ENCODE data around the gene GTF2IRD1. TPM values are rescaled to one million over a fixed set of nuclear protein-coding genes. Genes with fewer than 3 reads are reported as not detected.

The GTF2IRD1 gene
- total and polyA plus RNA-seq, 2 of the 13 experiments (the other 11 are each of a cell fraction or from before 2014, with no cell fraction given): 16.5 to 26.7 TPM

DNA sequence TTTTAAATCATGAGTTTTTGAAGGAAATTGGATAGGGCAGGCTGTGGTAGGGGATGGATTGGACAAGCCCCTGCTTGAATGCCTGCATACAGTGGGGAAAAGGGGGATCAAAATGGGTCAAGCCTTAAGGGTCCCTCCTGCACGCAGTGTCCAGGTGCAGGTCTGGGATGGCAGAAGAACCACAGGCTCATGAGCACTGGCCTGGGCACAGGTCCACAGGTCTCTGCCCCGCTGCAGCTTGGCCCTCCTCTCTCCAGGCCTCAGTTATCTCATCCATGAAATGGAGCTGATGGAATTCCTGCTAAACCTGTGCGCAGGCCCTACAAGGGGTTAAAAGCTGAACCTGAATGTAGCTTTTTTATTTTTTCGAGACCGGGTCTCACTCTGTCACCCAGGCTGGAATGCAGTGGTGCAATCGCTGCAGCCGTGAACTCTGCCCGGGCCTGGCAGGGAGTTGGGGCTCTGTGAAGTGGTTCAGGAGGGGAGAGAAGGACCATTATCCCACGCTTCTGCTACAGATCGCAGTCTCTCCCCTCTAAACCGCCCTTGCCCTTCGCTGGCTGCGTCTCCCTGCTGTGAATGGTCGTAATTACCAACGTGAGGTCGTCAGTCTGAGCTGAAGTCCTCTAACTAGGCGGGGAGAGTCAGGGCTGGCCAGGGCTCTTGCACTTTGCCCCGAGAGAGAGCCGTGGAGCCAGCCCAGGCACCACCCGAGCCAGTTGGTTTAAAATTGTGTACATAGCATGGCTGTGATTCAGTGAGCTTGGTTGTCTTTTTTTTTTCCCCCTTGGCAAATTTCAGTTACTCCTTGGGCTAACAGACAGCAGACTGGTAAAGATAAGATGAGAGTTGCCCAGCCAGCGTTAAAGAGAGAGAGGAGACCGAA, 126.3 kb downstream of the GTF2IRD1 start (continued):
- no peak for TF ChIP-seq TERF1 (CRISPR knock-in tag; IDR thresholded peaks at IDR 0.05)
- peak; percentile 86 for TF ChIP-seq ZFY (CRISPR knock-in tag; IDR thresholded peaks at IDR 0.05)
- TF ChIP-seq, protein P1, sequence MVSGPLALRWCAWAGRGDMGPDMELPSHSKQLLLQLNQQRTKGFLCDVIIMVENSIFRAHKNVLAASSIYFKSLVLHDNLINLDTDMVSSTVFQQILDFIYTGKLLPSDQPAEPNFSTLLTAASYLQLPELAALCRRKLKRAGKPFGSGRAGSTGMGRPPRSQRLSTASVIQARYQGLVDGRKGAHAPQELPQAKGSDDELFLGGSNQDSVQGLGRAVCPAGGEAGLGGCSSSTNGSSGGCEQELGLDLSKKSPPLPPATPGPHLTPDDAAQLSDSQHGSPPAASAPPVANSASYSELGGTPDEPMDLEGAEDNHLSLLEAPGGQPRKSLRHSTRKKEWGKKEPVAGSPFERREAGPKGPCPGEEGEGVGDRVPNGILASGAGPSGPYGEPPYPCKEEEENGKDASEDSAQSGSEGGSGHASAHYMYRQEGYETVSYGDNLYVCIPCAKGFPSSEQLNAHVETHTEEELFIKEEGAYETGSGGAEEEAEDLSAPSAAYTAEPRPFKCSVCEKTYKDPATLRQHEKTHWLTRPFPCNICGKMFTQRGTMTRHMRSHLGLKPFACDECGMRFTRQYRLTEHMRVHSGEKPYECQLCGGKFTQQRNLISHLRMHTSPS (CRISPR knock-in tag; IDR thresholded peaks at IDR 0.05; ENCODE audit: low read depth): peak; percentile 79
- 0 out of 2 replicates have a peak, but pooled peaks have one; percentile 37 for TF ChIP-seq YEATS2 (CRISPR knock-in tag; IDR thresholded peaks at IDR 0.05; ENCODE audit: borderline replicate concordance)
- TF ChIP-seq ZBTB34 (CRISPR knock-in tag; IDR thresholded peaks at IDR 0.05): peak; percentile 94
- TF ChIP-seq MED8 (CRISPR knock-in tag; IDR thresholded peaks at IDR 0.05; ENCODE audit: insufficient replicate concordance): no peak
- TF ChIP-seq RFX1 (IDR thresholded peaks at IDR 0.05): no peak
- TF ChIP-seq, protein P2, sequence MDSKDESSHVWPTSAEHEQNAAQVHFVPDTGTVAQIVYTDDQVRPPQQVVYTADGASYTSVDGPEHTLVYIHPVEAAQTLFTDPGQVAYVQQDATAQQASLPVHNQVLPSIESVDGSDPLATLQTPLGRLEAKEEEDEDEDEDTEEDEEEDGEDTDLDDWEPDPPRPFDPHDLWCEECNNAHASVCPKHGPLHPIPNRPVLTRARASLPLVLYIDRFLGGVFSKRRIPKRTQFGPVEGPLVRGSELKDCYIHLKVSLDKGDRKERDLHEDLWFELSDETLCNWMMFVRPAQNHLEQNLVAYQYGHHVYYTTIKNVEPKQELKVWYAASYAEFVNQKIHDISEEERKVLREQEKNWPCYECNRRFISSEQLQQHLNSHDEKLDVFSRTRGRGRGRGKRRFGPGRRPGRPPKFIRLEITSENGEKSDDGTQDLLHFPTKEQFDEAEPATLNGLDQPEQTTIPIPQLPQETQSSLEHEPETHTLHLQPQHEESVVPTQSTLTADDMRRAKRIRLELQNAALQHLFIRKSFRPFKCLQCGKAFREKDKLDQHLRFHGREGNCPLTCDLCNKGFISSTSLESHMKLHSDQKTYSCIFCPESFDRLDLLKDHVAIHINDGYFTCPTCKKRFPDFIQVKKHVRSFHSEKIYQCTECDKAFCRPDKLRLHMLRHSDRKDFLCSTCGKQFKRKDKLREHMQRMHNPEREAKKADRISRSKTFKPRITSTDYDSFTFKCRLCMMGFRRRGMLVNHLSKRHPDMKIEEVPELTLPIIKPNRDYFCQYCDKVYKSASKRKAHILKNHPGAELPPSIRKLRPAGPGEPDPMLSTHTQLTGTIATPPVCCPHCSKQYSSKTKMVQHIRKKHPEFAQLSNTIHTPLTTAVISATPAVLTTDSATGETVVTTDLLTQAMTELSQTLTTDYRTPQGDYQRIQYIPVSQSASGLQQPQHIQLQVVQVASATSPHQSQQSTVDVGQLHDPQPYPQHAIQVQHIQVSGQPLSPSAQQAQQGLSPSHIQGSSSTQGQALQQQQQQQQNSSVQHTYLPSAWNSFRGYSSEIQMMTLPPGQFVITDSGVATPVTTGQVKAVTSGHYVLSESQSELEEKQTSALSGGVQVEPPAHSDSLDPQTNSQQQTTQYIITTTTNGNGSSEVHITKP (CRISPR knock-in tag; IDR thresholded peaks at IDR 0.05; ENCODE audit: low read depth): peak; percentile 68; the same call in 1 of the 2 replicates
- TF ChIP-seq ZNF550 (CRISPR knock-in tag; IDR thresholded peaks at IDR 0.05; ENCODE audit: borderline replicate concordance): peak; percentile 34; the same call in 1 of the 2 replicates
- peak; percentile 49; the same call in 1 of the 2 replicates for TF ChIP-seq ERF (CRISPR knock-in tag; IDR thresholded peaks at IDR 0.05)
- peak; percentile 83 for TF ChIP-seq ZNF556 (CRISPR knock-in tag; IDR thresholded peaks at IDR 0.05; ENCODE audit: borderline replicate concordance)
- 0 out of 2 replicates have a peak, but pooled peaks have one; percentile 45 for TF ChIP-seq ZNF230 (CRISPR knock-in tag; IDR thresholded peaks at IDR 0.05)
- TF ChIP-seq ATF1 (CRISPR knock-in tag; IDR thresholded peaks at IDR 0.05): peak; percentile 29; the same call in 1 of the 2 replicates
- no peak for TF ChIP-seq FOXA1 (IDR thresholded peaks at IDR 0.05)
- peak; percentile 35; the same call in 1 of the 2 replicates for TF ChIP-seq FOXA1 (CRISPR knock-in tag; IDR thresholded peaks at IDR 0.05)
- TF ChIP-seq IKZF4 (CRISPR knock-in tag; IDR thresholded peaks at IDR 0.05; ENCODE audit: borderline replicate concordance, low read depth, not compliant biosample characterization): peak; percentile 41
- peak; percentile 55; the same call in 1 of the 2 replicates for TF ChIP-seq ZNF317 (CRISPR knock-in tag; IDR thresholded peaks at IDR 0.05)
- 0 out of 2 replicates have a peak, but pooled peaks have one; percentile 76 for TF ChIP-seq GTF3A (CRISPR knock-in tag; conservative IDR thresholded peaks at IDR 0.05)
- TF ChIP-seq, protein P3, sequence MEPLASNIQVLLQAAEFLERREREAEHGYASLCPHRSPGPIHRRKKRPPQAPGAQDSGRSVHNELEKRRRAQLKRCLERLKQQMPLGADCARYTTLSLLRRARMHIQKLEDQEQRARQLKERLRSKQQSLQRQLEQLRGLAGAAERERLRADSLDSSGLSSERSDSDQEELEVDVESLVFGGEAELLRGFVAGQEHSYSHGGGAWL (CRISPR knock-in tag; IDR thresholded peaks at IDR 0.05): no peak
